ENCODE measurements around the gene NCK1. TPM values are rescaled to one million over a fixed set of nuclear protein-coding genes. Genes with fewer than 3 reads are reported as not detected.

Gene NCK1
- total and polyA plus RNA-seq, 10 of the 15 experiments (the other 5 are each of a cell fraction or from before 2014, with no cell fraction given): 15.6 to 33.4 (median 25.0) TPM

DNA sequence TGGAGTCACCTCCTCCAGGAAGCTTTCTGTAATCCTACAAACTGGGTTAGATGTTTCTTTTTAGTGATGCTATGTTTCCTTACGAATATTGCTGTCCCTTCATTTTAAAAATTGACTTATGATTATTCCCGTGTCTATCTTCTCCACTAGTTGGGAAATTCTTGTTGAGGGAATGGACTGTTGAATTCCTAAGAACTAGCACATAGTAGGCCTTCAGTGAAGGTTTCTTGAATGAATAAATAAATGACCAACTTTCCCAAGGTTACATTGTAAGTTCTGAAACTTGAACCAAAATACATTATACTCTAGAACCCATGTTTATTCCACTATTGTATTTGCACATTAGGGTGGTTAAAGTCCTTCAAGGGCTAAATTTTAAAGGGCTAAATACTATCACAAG is 95.0 kb downstream of the NCK1 start:
- 97% methylated on average over 2 of the region's 2 CpGs for WGBS (ENCODE audit: insufficient coverage, insufficient replicate concordance, low lambda C conversion rate, missing lambda C conversion rate)
- intact Hi-C loops (cut with micrococcal nuclease; ENCODE audit: unreplicated experiment) (no loop called here), in situ Hi-C loops (cut with MboI) (no loop called here)
- no peak for TF ChIP-seq YBX1 (IDR thresholded peaks at IDR 0.05)
- TF ChIP-seq ZNF274 (IDR thresholded peaks at IDR 0.05; ENCODE audit: insufficient read depth, insufficient read length): no peak
- no peak for TF ChIP-seq MEF2B (IDR thresholded peaks at IDR 0.05; ENCODE audit: partially characterized antibody, poor library complexity, severe bottlenecking)
- no peak for TF ChIP-seq RBBP5 (conservative IDR thresholded peaks at IDR 0.05)
- no peak for TF ChIP-seq NFIC (IDR thresholded peaks at IDR 0.05; ENCODE audit: low read depth, low read length)
- no peak for TF ChIP-seq ZBTB11 (CRISPR knock-in tag; IDR thresholded peaks at IDR 0.05)
- no peak for TF ChIP-seq ZBTB40 (IDR thresholded peaks at IDR 0.05; ENCODE audit: borderline replicate concordance)
- TF ChIP-seq TCF3 (IDR thresholded peaks at IDR 0.05; ENCODE audit: borderline replicate concordance, insufficient read depth, low read depth, low read length): no peak
- ChIA-PET CTCF (interaction anchor here (0.6 to 2.5 kb wide), 4 partner anchors 57 to 281 kb away, joined by 3 to 6 read pairs (median 4); no protein-coding TSS in a partner anchor), SMC1A (ENCODE audit: uncharacterized antibody, unreplicated experiment) (interaction anchor here (0.8 to 1.6 kb wide), 3 partner anchors 9 to 73 kb away, joined by 3 to 4 read pairs (median 3); no protein-coding TSS in a partner anchor), POLR2A (no interaction called here), RAD21 (ENCODE audit: unreplicated experiment) (interaction anchor here (1.4 to 2.2 kb wide), 2 partner anchors 12 to 57 kb away, joined by 4 to 6 read pairs; no protein-coding TSS in a partner anchor)
- ATAC-seq (no peak), DNase-seq (ENCODE audit: low read depth, low spot score) (no peak), FAIRE-seq (peak; percentile 62)
- no peaks in the 10 kb centered on the region for H3K36me3 ChIP-seq (ENCODE audit: control insufficient read depth in 2 of 2, insufficient read depth in 2 of 2, low read length in 1 of 2)
- H3K4me1 ChIP-seq (ENCODE audit: control insufficient read depth, insufficient read depth, low read length): no peaks in the 10 kb centered on the region
- H3K4me3 ChIP-seq: no peak overlapping the region
- no TSS peak for BruUV-seq (replicated peaks)
- no peak overlapping the region for H3K9ac ChIP-seq (ENCODE audit: control insufficient read depth, insufficient read depth, low read length)
- H3K4me2 ChIP-seq (ENCODE audit: control insufficient read depth, insufficient read depth): no peak overlapping the region
- no peaks in the 10 kb centered on the region for H4K20me1 ChIP-seq (ENCODE audit: control insufficient read depth, insufficient read depth)
- no peak overlapping the region for H3K27ac ChIP-seq (ENCODE audit: control insufficient read depth, insufficient read depth)
- H2AFZ ChIP-seq (ENCODE audit: control insufficient read depth, low read depth, low read length): no peak overlapping the region
- no peaks in the 10 kb centered on the region for H3K27me3 ChIP-seq (replicated peaks in 1 of 2; ENCODE audit: control insufficient read depth in 2 of 2, insufficient read depth in 2 of 2, low read length in 1 of 2)
- no peaks in the 10 kb centered on the region for H3K79me2 ChIP-seq (ENCODE audit: control insufficient read depth, insufficient read depth, low read length)
- H3K9me3 ChIP-seq (replicated peaks; ENCODE audit: control insufficient read depth, insufficient read depth, low read length): no peaks in the 10 kb centered on the region

Data from GM12878 (cell line).